ENCODE data around the gene EEPD1. TPM values are rescaled to one million over a fixed set of nuclear protein-coding genes. Genes with fewer than 3 reads are reported as not detected.

The EEPD1 gene
- total RNA-seq, 2 donors from 2014 or later = 8.2 to 10.0 TPM

GRCh38 chr7:36286226-36286625 is 133.2 kb downstream of the EEPD1 start:
- TF ChIP-seq, protein P1, sequence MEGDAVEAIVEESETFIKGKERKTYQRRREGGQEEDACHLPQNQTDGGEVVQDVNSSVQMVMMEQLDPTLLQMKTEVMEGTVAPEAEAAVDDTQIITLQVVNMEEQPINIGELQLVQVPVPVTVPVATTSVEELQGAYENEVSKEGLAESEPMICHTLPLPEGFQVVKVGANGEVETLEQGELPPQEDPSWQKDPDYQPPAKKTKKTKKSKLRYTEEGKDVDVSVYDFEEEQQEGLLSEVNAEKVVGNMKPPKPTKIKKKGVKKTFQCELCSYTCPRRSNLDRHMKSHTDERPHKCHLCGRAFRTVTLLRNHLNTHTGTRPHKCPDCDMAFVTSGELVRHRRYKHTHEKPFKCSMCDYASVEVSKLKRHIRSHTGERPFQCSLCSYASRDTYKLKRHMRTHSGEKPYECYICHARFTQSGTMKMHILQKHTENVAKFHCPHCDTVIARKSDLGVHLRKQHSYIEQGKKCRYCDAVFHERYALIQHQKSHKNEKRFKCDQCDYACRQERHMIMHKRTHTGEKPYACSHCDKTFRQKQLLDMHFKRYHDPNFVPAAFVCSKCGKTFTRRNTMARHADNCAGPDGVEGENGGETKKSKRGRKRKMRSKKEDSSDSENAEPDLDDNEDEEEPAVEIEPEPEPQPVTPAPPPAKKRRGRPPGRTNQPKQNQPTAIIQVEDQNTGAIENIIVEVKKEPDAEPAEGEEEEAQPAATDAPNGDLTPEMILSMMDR (IDR thresholded peaks at IDR 0.05) = no peak
- Histone ChIP-seq H3K27ac (no peak overlapping the region), H3K4me3 (no peak overlapping the region), H3K4me1 (peaks cover 3% of the 10 kb centered on the region), H3K9ac (ENCODE audit: low read depth in 2 of 2, low read length in 2 of 2) (no peak overlapping the region), H3K9me3 (no peaks in the 10 kb centered on the region), H3K36me3 (no peaks in the 10 kb centered on the region), H3K27me3 (no peaks in the 10 kb centered on the region)
- intact Hi-C loops (cut with DNase I) = loop anchor here (10.0 kb wide), 1 partner anchor 131 kb away; the partner anchor contains the start of gene EEPD1
- DNase-seq = no peak

DNA sequence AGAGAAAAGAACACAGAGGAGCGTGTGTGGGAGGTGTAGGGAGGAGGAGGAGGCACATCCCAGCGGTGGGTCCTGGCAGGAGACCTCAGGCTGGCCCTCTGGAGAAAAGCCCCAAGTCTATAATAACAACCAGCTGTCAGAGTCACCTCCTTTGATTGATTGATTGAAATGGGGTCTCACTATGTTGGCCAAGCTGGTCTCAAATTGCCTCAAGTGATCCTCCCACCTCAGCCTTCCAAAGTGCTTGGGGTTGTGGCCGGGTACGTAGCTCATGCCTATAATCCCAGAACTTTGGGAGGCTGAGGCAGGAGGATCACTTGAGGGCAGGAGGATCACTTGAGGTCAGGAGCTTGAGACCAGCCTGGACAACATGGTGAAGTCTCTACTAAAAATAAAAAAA is 133.6 kb downstream of the EEPD1 start:
- TF ChIP-seq, protein P1 (IDR thresholded peaks at IDR 0.05) = no peak
- Histone ChIP-seq H3K4me1 (peaks cover 3% of the 10 kb centered on the region), H3K27ac (peak overlapping the region; percentile 60), H3K9me3 (no peaks in the 10 kb centered on the region), H3K4me3 (no peak overlapping the region), H3K36me3 (no peaks in the 10 kb centered on the region), H3K27me3 (no peaks in the 10 kb centered on the region), H3K9ac (ENCODE audit: low read depth in 2 of 2, low read length in 2 of 2) (no peak overlapping the region)
- intact Hi-C loops (cut with DNase I) = loop anchor here (10.0 kb wide), 1 partner anchor 132 kb away; the partner anchor contains the start of gene EEPD1
- DNase-seq = no peak

DNA sequence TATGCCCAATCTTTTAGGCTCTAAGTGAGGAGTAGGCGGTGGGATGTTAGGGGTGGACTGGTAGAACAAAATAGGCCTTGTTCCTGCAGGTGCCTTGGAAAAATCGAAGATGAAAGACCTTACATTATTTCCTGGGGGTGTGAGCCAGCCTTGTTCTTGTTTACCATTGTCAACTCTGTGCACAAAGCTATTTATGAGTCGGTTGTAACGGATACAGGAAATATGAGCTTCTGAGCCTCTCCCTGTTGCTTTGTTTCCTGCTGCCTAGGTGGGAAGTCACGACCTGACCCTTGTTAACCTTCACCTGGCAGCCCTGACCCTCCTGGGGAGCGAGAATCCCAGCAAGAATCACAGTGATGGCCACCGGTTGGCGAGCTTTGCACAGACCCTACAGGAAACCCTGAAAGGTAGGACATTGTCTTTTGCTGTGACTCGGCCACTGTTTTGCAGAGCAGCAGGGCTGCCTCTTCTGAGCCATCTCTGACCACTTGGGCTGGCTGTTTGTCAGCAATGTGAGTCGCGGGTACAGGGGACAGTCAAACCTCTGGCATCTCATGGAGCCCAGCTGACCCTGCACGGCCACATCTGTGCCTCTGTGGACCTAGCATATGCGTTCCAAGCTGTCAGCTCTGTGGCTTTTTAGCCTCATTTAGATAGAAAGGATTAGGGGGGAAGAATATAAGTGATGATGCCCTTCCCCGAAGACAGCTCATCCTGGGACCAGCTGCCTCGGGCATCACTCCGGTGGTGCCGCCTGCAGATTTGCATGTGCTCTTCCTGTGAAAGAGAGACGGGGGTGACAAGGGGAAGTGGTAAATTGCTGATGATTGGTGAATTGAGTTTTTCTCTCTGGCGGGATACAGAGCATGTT is 134.6 kb downstream of the EEPD1 start:
- Histone ChIP-seq H3K4me1 (peaks cover 3% of the 10 kb centered on the region), H3K4me3 (no peak overlapping the region), H3K27me3 (no peaks in the 10 kb centered on the region), H3K9me3 (no peaks in the 10 kb centered on the region), H3K27ac (peak overlapping the region; percentile 60), H3K36me3 (no peaks in the 10 kb centered on the region), H3K9ac (ENCODE audit: low read depth in 2 of 2, low read length in 2 of 2) (peak overlapping the region; percentile 48 to 82)
- peak; percentile 52 for DNase-seq
- TF ChIP-seq, protein P1 (IDR thresholded peaks at IDR 0.05) = no peak
- intact Hi-C loops (cut with DNase I) = loop anchor here (10.0 kb wide), 1 partner anchor 133 kb away; the partner anchor contains the start of gene EEPD1

DNA sequence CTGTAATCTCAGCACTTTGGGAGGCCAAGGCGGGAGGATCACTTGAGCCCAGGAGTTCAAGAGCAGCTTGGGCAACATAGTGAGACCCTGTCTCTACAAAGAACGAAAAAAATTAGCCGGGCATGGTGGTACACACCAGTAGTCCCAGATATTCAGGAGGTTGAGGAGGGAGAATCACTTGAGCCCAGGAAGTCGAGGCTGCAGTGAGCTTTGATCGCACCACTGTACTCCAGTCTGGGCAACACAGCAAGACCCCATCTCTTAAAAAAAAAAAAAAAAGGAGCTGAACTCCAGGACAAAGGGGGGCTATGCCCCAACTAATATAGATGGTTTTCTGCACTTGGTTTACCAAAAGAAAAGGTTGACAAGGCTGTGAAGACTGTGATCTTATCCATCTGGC is 135.4 kb downstream of the EEPD1 start:
- no peaks in the 10 kb centered on the region for H3K36me3 ChIP-seq
- no peaks in the 10 kb centered on the region for H3K9me3 ChIP-seq
- no peak overlapping the region for H3K4me3 ChIP-seq
- peaks cover 3% of the 10 kb centered on the region for H3K4me1 ChIP-seq
- no peak for DNase-seq
- no peak overlapping the region for H3K27ac ChIP-seq
- TF ChIP-seq, protein P1 (IDR thresholded peaks at IDR 0.05) = no peak
- intact Hi-C loops (cut with DNase I) = loop anchor here (10.0 kb wide), 1 partner anchor 134 kb away; the partner anchor contains the start of gene EEPD1
- H3K27me3 ChIP-seq = no peaks in the 10 kb centered on the region
- peak overlapping the region in 1 of 2 donors; percentile 82 for H3K9ac ChIP-seq (ENCODE audit: low read depth in 2 of 2, low read length in 2 of 2)

DNA sequence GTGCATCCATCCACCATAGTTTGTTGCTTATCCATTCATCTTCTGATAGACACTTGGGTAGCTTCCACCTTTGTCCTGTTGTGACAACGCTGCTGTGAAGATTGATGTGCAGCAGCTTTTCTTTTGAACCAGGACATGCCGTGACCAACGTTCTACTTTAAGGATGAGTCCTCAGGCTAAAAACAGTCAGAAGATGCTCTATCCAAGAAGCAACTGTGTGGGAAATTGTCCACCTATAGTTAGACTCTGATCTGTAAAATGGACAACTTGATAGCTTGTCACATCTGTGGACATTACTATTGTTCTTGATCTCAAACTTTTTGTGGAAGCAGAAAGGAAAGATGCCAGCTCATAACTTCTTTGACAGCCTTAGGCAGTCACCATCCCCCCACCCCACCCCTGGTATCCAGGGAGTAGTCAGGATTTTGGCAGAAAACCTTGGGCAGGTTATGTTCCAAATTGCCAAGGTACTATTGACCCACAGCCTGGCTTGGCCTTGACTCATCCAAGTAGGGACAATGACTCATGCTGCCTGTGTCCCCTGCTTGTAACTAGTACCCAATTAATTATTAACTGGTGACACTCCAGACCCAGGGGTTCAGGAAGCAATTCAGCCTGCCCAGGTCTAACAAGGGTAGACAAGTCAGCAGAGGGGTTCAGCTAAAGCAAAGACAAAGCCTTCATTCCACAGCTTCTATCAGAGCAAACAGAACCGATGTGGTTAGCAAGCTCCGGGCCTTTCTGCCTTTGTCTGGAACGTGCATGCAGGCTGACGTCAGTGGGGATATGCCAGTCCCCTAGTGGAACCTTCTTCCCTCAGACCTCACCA is 137.0 kb downstream of the EEPD1 start:
- Histone ChIP-seq H3K4me1 (peaks cover 3% of the 10 kb centered on the region), H3K27ac (peak overlapping the region; percentile 14), H3K9ac (ENCODE audit: low read depth in 2 of 2, low read length in 2 of 2) (peak overlapping the region in 1 of 2 donors; percentile 65), H3K27me3 (no peaks in the 10 kb centered on the region), H3K9me3 (no peaks in the 10 kb centered on the region), H3K36me3 (no peaks in the 10 kb centered on the region), H3K4me3 (no peak overlapping the region)
- intact Hi-C loops (cut with DNase I) = loop anchor here (2.0 to 10.0 kb wide), 4 partner anchors 135 to 305 kb away; partner anchors contain the start of gene EEPD1
- TF ChIP-seq, protein P1 (IDR thresholded peaks at IDR 0.05) = no peak
- peak; percentile 74 for DNase-seq
